H9 (cell line): ENCODE results near the gene BICD2. TPM values are rescaled to one million over a fixed set of nuclear protein-coding genes. Genes with fewer than 3 reads are reported as not detected.

Source experiments
- DNase-seq: peaks from one replicate; pipeline ENCODE4 v3.0.0-alpha.2; 2017
- H2AFZ ChIP-seq: one replicate; pipeline ENCODE4 v1.6.1; 2013; ENCODE audit warnings: mild to moderate bottlenecking, low read length, control low read depth, moderate library complexity
- H2AK5ac ChIP-seq: 2 replicates; pipeline ENCODE4 v1.6.1; 2013; ENCODE audit warnings: low read length, control low read depth, mixed read lengths; ENCODE audit not compliant: insufficient read length
- H2BK120ac ChIP-seq: one replicate; pipeline ENCODE4 v1.6.1; 2013; ENCODE audit warnings: low read depth, mild to moderate bottlenecking, low read length, control low read depth, inconsistent platforms; ENCODE audit not compliant: poor library complexity, severe bottlenecking
- H2BK12ac ChIP-seq: 2 replicates; pipeline ENCODE4 v1.6.1; 2013; ENCODE audit warnings: low read length, control low read depth, mixed read lengths, low read depth; ENCODE audit not compliant: insufficient read length
- H2BK15ac ChIP-seq: 2 replicates; pipeline ENCODE4 v1.6.1; 2013; ENCODE audit warnings: low read depth, low read length, control low read depth
- H2BK20ac ChIP-seq: one replicate; pipeline ENCODE4 v1.6.1; 2013; ENCODE audit warnings: low read depth, mild to moderate bottlenecking, low read length, control low read depth, inconsistent platforms; ENCODE audit not compliant: poor library complexity, severe bottlenecking
- H2BK5ac ChIP-seq: 2 replicates; pipeline ENCODE4 v1.6.1; 2013; ENCODE audit warnings: low read length, control low read depth, mixed read lengths; ENCODE audit not compliant: insufficient read length
- H3K14ac ChIP-seq: 2 replicates; pipeline ENCODE4 v1.6.1; 2013; ENCODE audit warnings: low read length, control low read depth; ENCODE audit not compliant: insufficient read depth
- H3K18ac ChIP-seq: 2 replicates; pipeline ENCODE4 v1.6.1; 2013; ENCODE audit warnings: low read depth, mild to moderate bottlenecking, mixed read lengths, low read length, control low read depth; ENCODE audit not compliant: insufficient read length
- H3K23ac ChIP-seq: 2 replicates; pipeline ENCODE4 v1.6.1; 2013; ENCODE audit warnings: low read length, control low read depth, mixed read lengths, low read depth; ENCODE audit not compliant: insufficient read length
- H3K23me2 ChIP-seq: 2 replicates; pipeline ENCODE4 v1.6.1; 2013; ENCODE audit warnings: low read depth, mild to moderate bottlenecking, mixed read lengths, low read length, control low read depth; ENCODE audit not compliant: insufficient read length, poor library complexity, severe bottlenecking
- H3K27ac ChIP-seq: 2 replicates; pipeline ENCODE4 v1.5.1; 2013; ENCODE audit warnings: low read length, control low read depth, mixed read lengths, low read depth; ENCODE audit not compliant: insufficient read length
- H3K27me3 ChIP-seq: 2 replicates; pipeline ENCODE4 v1.6.1; 2013; ENCODE audit warnings: low read length, control low read depth, inconsistent platforms; ENCODE audit not compliant: insufficient read depth
- H3K4ac ChIP-seq: 2 replicates; pipeline ENCODE4 v1.6.1; 2013; ENCODE audit warnings: low read depth, mild to moderate bottlenecking, control low read depth, inconsistent platforms, low read length, moderate library complexity
- H3K4me1 ChIP-seq: 2 replicates; pipeline ENCODE4 v1.6.1; 2013; ENCODE audit warnings: low read length, control low read depth, inconsistent platforms; ENCODE audit not compliant: insufficient read depth
- H3K4me2 ChIP-seq: 2 replicates; pipeline ENCODE4 v1.6.1; 2013; ENCODE audit warnings: low read length, control low read depth, mixed read lengths; ENCODE audit not compliant: insufficient read length, insufficient read depth
- H3K56ac ChIP-seq: 2 replicates; pipeline ENCODE4 v1.6.1; 2013; ENCODE audit warnings: low read depth, mild to moderate bottlenecking, mixed read lengths, low read length, control low read depth; ENCODE audit not compliant: insufficient read length
- H3K79me1 ChIP-seq: 2 replicates; pipeline ENCODE4 v1.6.1; 2013; ENCODE audit warnings: low read depth, mild to moderate bottlenecking, moderate library complexity, low read length, control low read depth, inconsistent platforms; ENCODE audit not compliant: insufficient read depth, poor library complexity, severe bottlenecking
- H3K79me2 ChIP-seq: 2 replicates; pipeline ENCODE4 v1.6.1; 2013; ENCODE audit warnings: low read length, control low read depth, inconsistent platforms; ENCODE audit not compliant: insufficient read depth
- H3K9ac ChIP-seq: 2 replicates; pipeline ENCODE4 v1.6.1; 2013; ENCODE audit warnings: low read length, control low read depth, mixed read lengths; ENCODE audit not compliant: insufficient read length; ENCODE audit errors: extremely low read depth
- H3K9me3 ChIP-seq: one replicate; pipeline ENCODE4 v1.6.1; 2013; ENCODE audit warnings: low read depth, low read length, inconsistent platforms; ENCODE audit not compliant: control insufficient read depth
- H3T11ph ChIP-seq: one replicate; pipeline ENCODE4 v1.6.1; 2013; ENCODE audit warnings: mild to moderate bottlenecking, low read length, control low read depth, inconsistent platforms
- H4K20me1 ChIP-seq: one replicate; pipeline ENCODE4 v1.6.1; 2013; ENCODE audit not compliant: control insufficient read depth, insufficient read length, insufficient read depth
- H4K5ac ChIP-seq: 2 replicates; pipeline ENCODE4 v1.6.1; 2013; ENCODE audit warnings: low read depth, mild to moderate bottlenecking, mixed read lengths, low read length, control low read depth; ENCODE audit not compliant: insufficient read length
- H4K8ac ChIP-seq: replicated peaks from 2 replicates; pipeline ENCODE4 v1.6.1; 2013; ENCODE audit warnings: low read length, control low read depth, mixed read lengths, low read depth; ENCODE audit not compliant: insufficient read length
- H4K91ac ChIP-seq: 2 replicates; pipeline ENCODE4 v1.6.1; 2013; ENCODE audit warnings: low read depth, mild to moderate bottlenecking, moderate library complexity, mixed read lengths, low read length, control low read depth; ENCODE audit not compliant: insufficient read length
- H3K27ac Mint-ChIP-seq, 3 experiments: 2 replicates in 2 of 3; 3 replicates in 1 of 3; pipeline ENCODE4 v1.8.0; 2020 to 2021; ENCODE audit warnings: mixed read lengths in 3 of 3, mild to moderate bottlenecking in 1 of 3, moderate library complexity in 1 of 3
- H3K27me3 Mint-ChIP-seq: 2 replicates; pipeline ENCODE4 v1.8.0; 2021; ENCODE audit warnings: low read depth, mild to moderate bottlenecking, moderate library complexity, mixed read lengths
- H3K36me3 Mint-ChIP-seq, 3 experiments: 2 replicates in 2 of 3; 3 replicates in 1 of 3; pipeline ENCODE4 v1.8.0; 2020 to 2021; ENCODE audit warnings: low read depth in 3 of 3, mixed read lengths in 3 of 3; ENCODE audit not compliant: insufficient read depth in 1 of 3
- H3K4me1 Mint-ChIP-seq, 2 experiments: 2 replicates each; pipeline ENCODE4 v1.8.0; 2020; ENCODE audit warnings: mixed read lengths in 2 of 2
- H3K4me3 Mint-ChIP-seq, 2 experiments: 2 replicates in 1 of 2; 3 replicates in 1 of 2; pipeline ENCODE4 v1.8.0; 2020 to 2021; ENCODE audit warnings: mild to moderate bottlenecking in 2 of 2, mixed read lengths in 2 of 2, moderate library complexity in 1 of 2
- H3K9me3 Mint-ChIP-seq, 2 experiments: 2 replicates in 1 of 2; 3 replicates in 1 of 2; pipeline ENCODE4 v1.8.0; 2020; ENCODE audit warnings: mild to moderate bottlenecking in 2 of 2, mixed read lengths in 2 of 2, moderate library complexity in 1 of 2
- CTCF ChIP-seq: fragments of 200-600 bp; sonication (generic); conservative IDR thresholded peaks from 3 replicates; pipeline ENCODE4 v1.8.0; 2021; ENCODE audit warnings: antibody characterized with exemption, mild to moderate bottlenecking
- WGBS: extraction: QIAGEN DNeasy Blood & Tissue Kit; methylation state at CpG from one replicate; pipeline ENCODE4 v1.1.7; 2013; ENCODE audit warnings: missing lambda C conversion rate, low lambda C conversion rate, mixed read lengths; ENCODE audit not compliant: insufficient read length; ENCODE audit errors: extremely low coverage; 5-methylcytosine and 5-hydroxymethylcytosine counted together
- total RNA-seq: library from RNA; stranded (reverse); gene quantifications from 2 replicates; pipeline ENCODE4 v1.2.1, GENCODE V29; 2021

BICD2 gene
- total RNA-seq, 1 experiment from 2014 or later = 22.3 TPM

GRCh38 chr9:92696619-92697018 lies 68.0 kb downstream of the BICD2 start:
- Histone ChIP-seq H3K23me2 (no peaks in the 10 kb centered on the region), H4K91ac (no peak overlapping the region), H3K18ac (no peak overlapping the region), H3K27me3 (no peaks in the 10 kb centered on the region), H3K9ac (no peak overlapping the region), H3K4me1 (no peaks in the 10 kb centered on the region), H3K23ac (no peak overlapping the region), H2AK5ac (no peak overlapping the region), H4K8ac (no peak overlapping the region), H3K9me3 (no peaks in the 10 kb centered on the region), H2BK20ac (no peak overlapping the region), H3K14ac (no peak overlapping the region), H3K4me2 (no peak overlapping the region), H4K5ac (no peak overlapping the region), H3K56ac (no peak overlapping the region), H2BK5ac (no peak overlapping the region), H2BK120ac (no peak overlapping the region), H3K27ac (no peak overlapping the region), H3T11ph (no peak overlapping the region), H2BK12ac (no peak overlapping the region), H2AFZ (no peak overlapping the region), H2BK15ac (no peak overlapping the region), H3K79me1 (no peaks in the 10 kb centered on the region), H3K79me2 (no peaks in the 10 kb centered on the region), H3K4ac (no peak overlapping the region), H4K20me1 (no peaks in the 10 kb centered on the region)
- peaks cover 9% of the 10 kb centered on the region for H3K27me3 Mint-ChIP-seq
- peaks cover 45 to 51% of the 10 kb centered on the region in 2 experiments for H3K9me3 Mint-ChIP-seq
- no CpG with 5 or more reads among the region's 1 CpG for WGBS
- no peak for DNase-seq
- peaks cover 4 to 8% (median 4%) of the 10 kb centered on the region in 3 experiments; a peak in 5 of 7 replicates for H3K36me3 Mint-ChIP-seq
- no peaks in the 10 kb centered on the region for H3K4me1 Mint-ChIP-seq
- no peak overlapping the region for H3K4me3 Mint-ChIP-seq
- H3K27ac Mint-ChIP-seq = no peak overlapping the region
- TF ChIP-seq CTCF = no peak
